Keratinocyte (primary cell): Measurements from ENCODE around the gene KCNJ6.

ENCODE experiments used
- EZH2 ChIP-seq: IDR thresholded peaks from one replicate; pipeline ENCODE4 v1.6.1; 2012; ENCODE audit warnings: inconsistent platforms, mild to moderate bottlenecking, low read length, moderate library complexity
- TF ChIP-seq, protein P1 (sequence below), 3 experiments: IDR thresholded peaks in 1 of 3; conservative IDR thresholded peaks in 1 of 3; optimal IDR thresholded peaks in 1 of 3; 2 replicates in 2 of 3; 3 replicates in 1 of 3; pipeline versions ENCODE3 to v1.5.1; 2011; ENCODE audit warnings: low read length in 3 of 3, mild to moderate bottlenecking in 3 of 3, moderate library complexity in 2 of 3, control low read depth in 1 of 3, inconsistent platforms in 1 of 3; ENCODE audit not compliant: insufficient read depth in 2 of 3; ENCODE audit errors: extremely low read depth in 1 of 3

DNA sequence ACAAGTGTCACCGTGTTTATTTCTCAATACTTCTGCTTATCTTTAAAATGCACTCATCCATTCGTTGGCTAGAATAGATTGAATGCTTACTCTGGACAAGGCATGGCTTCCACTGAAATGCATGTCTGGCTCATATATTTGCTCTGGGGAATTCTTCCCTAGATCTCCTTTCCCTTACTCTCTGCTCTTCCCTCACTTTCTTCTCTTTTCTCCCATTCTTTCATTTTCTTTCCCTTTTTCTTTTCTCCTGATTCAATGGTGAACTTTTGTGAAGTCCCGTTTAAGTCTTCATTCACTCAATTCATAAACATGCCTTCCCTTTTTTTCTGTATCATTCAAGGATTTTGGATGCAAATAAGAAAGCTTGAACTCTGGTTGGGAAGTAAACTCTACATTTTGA is 315.2 kb downstream of the KCNJ6 start:
- TF ChIP-seq, protein P1, sequence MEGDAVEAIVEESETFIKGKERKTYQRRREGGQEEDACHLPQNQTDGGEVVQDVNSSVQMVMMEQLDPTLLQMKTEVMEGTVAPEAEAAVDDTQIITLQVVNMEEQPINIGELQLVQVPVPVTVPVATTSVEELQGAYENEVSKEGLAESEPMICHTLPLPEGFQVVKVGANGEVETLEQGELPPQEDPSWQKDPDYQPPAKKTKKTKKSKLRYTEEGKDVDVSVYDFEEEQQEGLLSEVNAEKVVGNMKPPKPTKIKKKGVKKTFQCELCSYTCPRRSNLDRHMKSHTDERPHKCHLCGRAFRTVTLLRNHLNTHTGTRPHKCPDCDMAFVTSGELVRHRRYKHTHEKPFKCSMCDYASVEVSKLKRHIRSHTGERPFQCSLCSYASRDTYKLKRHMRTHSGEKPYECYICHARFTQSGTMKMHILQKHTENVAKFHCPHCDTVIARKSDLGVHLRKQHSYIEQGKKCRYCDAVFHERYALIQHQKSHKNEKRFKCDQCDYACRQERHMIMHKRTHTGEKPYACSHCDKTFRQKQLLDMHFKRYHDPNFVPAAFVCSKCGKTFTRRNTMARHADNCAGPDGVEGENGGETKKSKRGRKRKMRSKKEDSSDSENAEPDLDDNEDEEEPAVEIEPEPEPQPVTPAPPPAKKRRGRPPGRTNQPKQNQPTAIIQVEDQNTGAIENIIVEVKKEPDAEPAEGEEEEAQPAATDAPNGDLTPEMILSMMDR (optimal IDR thresholded peaks at IDR 0.05 in 1 of 3, IDR thresholded peaks at IDR 0.05 in 1 of 3, conservative IDR thresholded peaks at IDR 0.05 in 1 of 3; ENCODE audit: extremely low read depth in 1 of 3, insufficient read depth in 2 of 3, low read length in 3 of 3), result no peak
- TF ChIP-seq EZH2, result no peak
